NCI-H526 (cell line): ENCODE results near the gene E2F4.

ENCODE experiments used
- DNase-seq, 2 experiments: peaks; one replicate each; lab custom pipeline; 2025; lab: John Stamatoyannopoulos, UW

E2F4 gene

GRCh38 chr16:67208154-67208896, 16.4 kb downstream of the E2F4 start:
- no peak for DNase-seq

GRCh38 chr16:67209565-67209964, 17.6 kb downstream of the E2F4 start:
- DNase-seq = no peak

- no peak for DNase-seq
Measured at GRCh38 chr16:67210069-67210937, 18.3 kb downstream of the E2F4 start.

GRCh38 chr16:67211674-67212073, 19.7 kb downstream of the E2F4 start:
- DNase-seq = no peak

GRCh38 chr16:67212766-67213165, 20.8 kb downstream of the E2F4 start:
- no peak for DNase-seq

GRCh38 chr16:67213197-67214019, 21.5 kb downstream of the E2F4 start:
- no peak for DNase-seq

- no peak for DNase-seq
Measured at GRCh38 chr16:67215706-67216105, 23.8 kb downstream of the E2F4 start.

- DNase-seq = no peak
Measured at GRCh38 chr16:67216612-67217490, 24.9 kb downstream of the E2F4 start.

GRCh38 chr16:67223992-67224391, 32.0 kb downstream of the E2F4 start:
- DNase-seq = no peak

- no peak for DNase-seq
Measured at GRCh38 chr16:67226295-67226803, 34.4 kb downstream of the E2F4 start.

- DNase-seq = peak; percentile 91 to 96
Measured at GRCh38 chr16:67226804-67227566, 35.0 kb downstream of the E2F4 start, which contains the start of gene TMEM208. Gene TMEM208 (plus strand): TSS chr16:67227130. CDS start chr16:67227219, 89 bp downstream.

- no peak for DNase-seq
Measured at GRCh38 chr16:67227567-67227921, 35.6 kb downstream of the E2F4 start.

- DNase-seq = no peak
Measured at GRCh38 chr16:67228034-67228785, 36.3 kb downstream of the E2F4 start.

GRCh38 chr16:67228905-67229304, 37.0 kb downstream of the E2F4 start:
- no peak for DNase-seq

- no peak for DNase-seq
Measured at GRCh38 chr16:67229906-67230808, 38.2 kb downstream of the E2F4 start.

- no peak for DNase-seq
Measured at GRCh38 chr16:67230809-67231660, 39.1 kb downstream of the E2F4 start.

- DNase-seq = no peak
Measured at GRCh38 chr16:67233596-67233995, 41.6 kb downstream of the E2F4 start.

GRCh38 chr16:67234180-67234597, 42.2 kb downstream of the E2F4 start:
- no peak for DNase-seq
